CD14-positive monocyte (primary cell): ENCODE data around the gene CCR7. TPM values are rescaled to one million over a fixed set of nuclear protein-coding genes. Genes with fewer than 3 reads are reported as not detected.

Experiments used
- DNase-seq, 3 donors: peaks; one replicate each; pipeline ENCODE4 v3.0.0-alpha.2; 2011 to 2022
- H2AFZ ChIP-seq: 2 replicates; pipeline ENCODE4 v1.6.0; 2012; ENCODE audit warnings: mild to moderate bottlenecking, low read depth, low read length, inconsistent platforms; ENCODE audit not compliant: insufficient read depth, poor library complexity, severe bottlenecking
- H3K27ac ChIP-seq, 2 donors: 1 replicate in 1 of 2; 2 replicates in 1 of 2; pipeline ENCODE4 v1.5.1; 2012 to 2013; ENCODE audit warnings: low read length in 2 of 2, control low read depth in 1 of 2, inconsistent platforms in 1 of 2, low read depth in 1 of 2, mild to moderate bottlenecking in 1 of 2
- H3K27me3 ChIP-seq, 2 donors: one replicate each; pipeline versions ENCODE4 v1.6.0 to v1.6.1; 2011 to 2013; ENCODE audit warnings: low read length in 2 of 2; ENCODE audit not compliant: control insufficient read depth in 2 of 2, insufficient read depth in 2 of 2
- H3K36me3 ChIP-seq, 2 donors: replicated peaks in 1 of 2; 1 replicate in 1 of 2; 2 replicates in 1 of 2; pipeline versions ENCODE4 v1.5.1 to v1.6.1; 2012 to 2013; ENCODE audit warnings: low read length in 2 of 2, control low read depth in 1 of 2, inconsistent platforms in 1 of 2, mild to moderate bottlenecking in 1 of 2; ENCODE audit not compliant: insufficient read depth in 2 of 2, control insufficient read depth in 1 of 2
- H3K4me1 ChIP-seq, 2 donors: 1 replicate in 1 of 2; 2 replicates in 1 of 2; pipeline versions ENCODE4 v1.5.1 to v1.6.1; 2012 to 2013; ENCODE audit warnings: low read length in 2 of 2, control low read depth in 1 of 2, inconsistent platforms in 1 of 2, mild to moderate bottlenecking in 1 of 2, moderate library complexity in 1 of 2; ENCODE audit not compliant: insufficient read depth in 2 of 2, control insufficient read depth in 1 of 2
- H3K4me2 ChIP-seq: replicated peaks from 2 replicates; pipeline ENCODE3; 2012; ENCODE audit warnings: low read length, moderate library complexity, mild to moderate bottlenecking; ENCODE audit not compliant: poor library complexity, severe bottlenecking; ENCODE audit errors: extremely low read depth
- H3K4me3 ChIP-seq, 3 experiments: fragments of 200-600 bp in 1 of 3; sonication (generic) in 1 of 3; replicated peaks in 1 of 3; 1 replicate in 2 of 3; 2 replicates in 1 of 3; pipeline ENCODE4 v1.5.1; 2011 to 2013; ENCODE audit warnings: low read length in 3 of 3, mild to moderate bottlenecking in 3 of 3, control low read depth in 2 of 3, low read depth in 2 of 3, inconsistent platforms in 1 of 3, moderate library complexity in 1 of 3
- H3K79me2 ChIP-seq: 2 replicates; pipeline ENCODE4 v1.6.0; 2012; ENCODE audit warnings: mild to moderate bottlenecking, control low read depth, inconsistent platforms, low read length, moderate library complexity; ENCODE audit not compliant: insufficient read depth
- H3K9ac ChIP-seq: 2 replicates; pipeline ENCODE4 v1.6.0; 2017; ENCODE audit warnings: low read length, mild to moderate bottlenecking; ENCODE audit not compliant: insufficient read depth, poor library complexity, severe bottlenecking
- H3K9me3 ChIP-seq, 2 donors: replicated peaks in 1 of 2; 1 replicate in 1 of 2; 2 replicates in 1 of 2; pipeline versions ENCODE4 v1.5.1 to v1.6.1; 2012 to 2013; ENCODE audit warnings: low read length in 2 of 2, control low read depth in 1 of 2; ENCODE audit not compliant: control insufficient read depth in 1 of 2, insufficient read depth in 1 of 2
- H4K20me1 ChIP-seq: 2 replicates; pipeline ENCODE4 v1.6.0; 2012; ENCODE audit warnings: mild to moderate bottlenecking, low read length, control low read depth, moderate library complexity; ENCODE audit not compliant: insufficient read depth
- H3K27ac Mint-ChIP-seq, 7 donors: one replicate each; pipeline ENCODE4 v1.8.0; 2020; ENCODE audit warnings: mild to moderate bottlenecking in 7 of 7, mixed read lengths in 7 of 7, moderate library complexity in 6 of 7, inconsistent platforms in 2 of 7
- H3K27me3 Mint-ChIP-seq, 3 donors: one replicate each; pipeline ENCODE4 v1.8.0; 2021 to 2022; ENCODE audit warnings: low read depth in 3 of 3, mild to moderate bottlenecking in 3 of 3, mixed read lengths in 3 of 3, moderate library complexity in 3 of 3, inconsistent platforms in 1 of 3
- H3K36me3 Mint-ChIP-seq, 2 donors: one replicate each; pipeline ENCODE4 v1.8.0; 2020; ENCODE audit warnings: mixed read lengths in 2 of 2, inconsistent platforms in 1 of 2, mild to moderate bottlenecking in 1 of 2
- H3K4me1 Mint-ChIP-seq: one replicate; pipeline ENCODE4 v1.8.0; 2020; ENCODE audit warnings: mild to moderate bottlenecking, mixed read lengths
- H3K4me3 Mint-ChIP-seq, 2 donors: one replicate each; pipeline ENCODE4 v1.8.0; 2020; ENCODE audit warnings: mild to moderate bottlenecking in 2 of 2, mixed read lengths in 2 of 2, moderate library complexity in 1 of 2
- H3K9me3 Mint-ChIP-seq, 7 donors: one replicate each; pipeline ENCODE4 v1.8.0; 2020 to 2022; ENCODE audit warnings: mixed read lengths in 7 of 7, mild to moderate bottlenecking in 6 of 7, moderate library complexity in 6 of 7, inconsistent platforms in 2 of 7
- CTCF ChIP-seq: fragments of 200-600 bp; IDR thresholded peaks from one replicate; pipeline ENCODE4 v1.8.0; 2022; ENCODE audit warnings: antibody characterized with exemption, mild to moderate bottlenecking
- WGBS: methylation state at CpG from one replicate; pipeline ENCODE4 v1.1.5; 2013; ENCODE audit warnings: missing lambda C conversion rate; ENCODE audit not compliant: insufficient coverage; 5-methylcytosine and 5-hydroxymethylcytosine counted together
- intact Hi-C, 2 donors: fragments of 100-400 bp; cut with micrococcal nuclease; formaldehyde crosslinking; loops; one replicate each; pipeline versions ENCODE4 v1.15.0 to v1.15.1; 2023
- polyA plus RNA-seq, 3 donors: library from polyadenylated mRNA; depleted of rRNA in 1 of 3; unstranded in 2 of 3; stranded (reverse) in 1 of 3; fragments of 300-500 nt in 2 of 3; fragments of >200 nt in 1 of 3; fragmentation: Illumina TruSeq in 2 of 3; gene quantifications; 1 replicate in 2 of 3; 2 replicates in 1 of 3; pipeline ENCODE4 v1.2.3, GENCODE V29; 2012 to 2021

CCR7 gene
- polyA plus RNA-seq, 3 donors: 0.15 to 2.1 (median 1.2) TPM

GRCh38 chr17:40602445-40603443, 37.5 kb upstream of the CCR7 start:
- WGBS: 98% methylated on average over 16 of the region's 22 CpGs
- Histone ChIP-seq H3K9me3 (no peaks in the 10 kb centered on the region), H3K4me1 (peaks cover 11 to 13% of the 10 kb centered on the region in 2 donors), H3K9ac (no peak overlapping the region), H3K79me2 (no peaks in the 10 kb centered on the region), H3K27ac (no peak overlapping the region), H2AFZ (no peak overlapping the region), H3K36me3 (no peaks in the 10 kb centered on the region), H4K20me1 (no peaks in the 10 kb centered on the region), H3K27me3 (no peaks in the 10 kb centered on the region), H3K4me2 (no peak overlapping the region), H3K4me3 (no peak overlapping the region)
- no peaks in the 10 kb centered on the region for H3K36me3 Mint-ChIP-seq
- H3K9me3 Mint-ChIP-seq: no peaks in the 10 kb centered on the region
- no peak for DNase-seq
- no peak overlapping the region for H3K4me3 Mint-ChIP-seq
- H3K4me1 Mint-ChIP-seq: peaks cover 16% of the 10 kb centered on the region
- H3K27ac Mint-ChIP-seq: peak overlapping the region in 1 of 7 donors; percentile 26
- no peak for TF ChIP-seq CTCF
- peaks cover 0 to 5% (median 0%) of the 10 kb centered on the region in 3 donors for H3K27me3 Mint-ChIP-seq
- intact Hi-C loops: no loop called here

- Histone ChIP-seq H3K27ac (no peak overlapping the region), H3K4me2 (no peak overlapping the region), H2AFZ (no peak overlapping the region), H3K36me3 (no peaks in the 10 kb centered on the region), H3K9me3 (no peaks in the 10 kb centered on the region), H3K4me3 (no peak overlapping the region), H3K4me1 (peaks cover 11 to 13% of the 10 kb centered on the region in 2 donors), H4K20me1 (no peaks in the 10 kb centered on the region), H3K79me2 (no peaks in the 10 kb centered on the region), H3K27me3 (no peaks in the 10 kb centered on the region), H3K9ac (no peak overlapping the region)
- intact Hi-C loops: no loop called here
- H3K4me3 Mint-ChIP-seq: no peak overlapping the region
- H3K9me3 Mint-ChIP-seq: peaks cover 0 to 2% (median 0%) of the 10 kb centered on the region in 7 donors
- 100% methylated on average over 1 of the region's 8 CpGs for WGBS
- H3K27me3 Mint-ChIP-seq: peaks cover 0 to 3% (median 0%) of the 10 kb centered on the region in 3 donors
- peaks cover 18% of the 10 kb centered on the region for H3K4me1 Mint-ChIP-seq
- TF ChIP-seq CTCF: no peak
- no peak overlapping the region for H3K27ac Mint-ChIP-seq
- H3K36me3 Mint-ChIP-seq: no peaks in the 10 kb centered on the region
- DNase-seq: no peak
These were observed 35.3 kb upstream of the CCR7 start for GRCh38 chr17:40600486-40601046.
